SK-N-SH (cell line): ENCODE results near the gene CEACAM19. TPM values are rescaled to one million over a fixed set of nuclear protein-coding genes. Genes with fewer than 3 reads are reported as not detected.

Experiments used
- CTCF ChIA-PET: fragments of 300-600, 350-600 bp; formaldehyde crosslinking; extraction: SDS; loops from one replicate; lab custom pipeline; 2021; lab: Yijun Ruan, JAX
- POLR2A ChIA-PET: fragments of 350-600 bp; sonication (Branson Sonifier 250); formaldehyde crosslinking; extraction: SDS; loops from one replicate; lab custom pipeline; 2020; ENCODE audit warnings: antibody characterized with exemption, inconsistent platforms; lab: Yijun Ruan, JAX
- DNase-seq: peaks from one replicate; pipeline ENCODE4 v3.0.0; 2012
- H2AFZ ChIP-seq: fragments of 200-600 bp; sonication (generic); 2 replicates; pipeline ENCODE4 v1.8.1; 2016; ENCODE audit warnings: antibody characterized with exemption, mild to moderate bottlenecking, low read depth
- H3F3A ChIP-seq: fragments of 200-600 bp; sonication (generic); replicated peaks from 2 replicates; pipeline ENCODE3; 2016; ENCODE audit warnings: antibody characterized with exemption, mild to moderate bottlenecking; ENCODE audit not compliant: insufficient read depth
- H3K27ac ChIP-seq, 2 experiments: fragments of 200-500 bp in 1 of 2; fragments of 200-600 bp in 1 of 2; sonication (Bioruptor generic) in 1 of 2; sonication (generic), shearing (Covaris generic) in 1 of 2; 2 replicates each; pipeline versions ENCODE4 v1.5.1 to v1.6.1; 2014 to 2016; ENCODE audit warnings: low read depth in 2 of 2, inconsistent platforms in 1 of 2, low read length in 1 of 2, mild to moderate bottlenecking in 1 of 2, mixed read lengths in 1 of 2
- H3K27me3 ChIP-seq: fragments of 200-600 bp; sonication (generic), shearing (Covaris generic); 2 replicates; pipeline ENCODE4 v1.6.1; 2016; ENCODE audit warnings: mixed run types; ENCODE audit not compliant: insufficient read depth
- H3K36me3 ChIP-seq, 2 experiments: fragments of 200-500 bp in 1 of 2; fragments of 200-600 bp in 1 of 2; sonication (Bioruptor generic) in 1 of 2; sonication (generic) in 1 of 2; replicated peaks in 1 of 2; 2 replicates each; pipeline versions ENCODE3 to v1.5.1; 2014 to 2016; ENCODE audit warnings: low read length in 1 of 2, mild to moderate bottlenecking in 1 of 2; ENCODE audit not compliant: insufficient read depth in 2 of 2, control insufficient read depth in 1 of 2
- H3K4me1 ChIP-seq, 2 experiments: fragments of 200-500 bp in 1 of 2; fragments of 200-600 bp in 1 of 2; sonication (Bioruptor generic) in 1 of 2; sonication (generic), shearing (Covaris generic) in 1 of 2; 2 replicates each; pipeline versions ENCODE4 v1.5.1 to v1.6.1; 2014 to 2016; ENCODE audit warnings: low read depth in 1 of 2, low read length in 1 of 2, mixed run types in 1 of 2; ENCODE audit not compliant: insufficient read depth in 2 of 2, control insufficient read depth in 1 of 2
- H3K4me2 ChIP-seq: fragments of 200-600 bp; sonication (generic), shearing (Covaris generic); 2 replicates; pipeline ENCODE4 v1.6.1; 2017; ENCODE audit warnings: mixed run types
- H3K4me3 ChIP-seq, 2 experiments: fragments of 200-500 bp in 1 of 2; fragments of 200-600 bp in 1 of 2; sonication (Bioruptor generic) in 1 of 2; sonication (generic), shearing (Covaris generic) in 1 of 2; 2 replicates each; pipeline versions ENCODE4 v1.5.1 to v1.8.1; 2014 to 2016; ENCODE audit warnings: low read depth in 2 of 2, inconsistent platforms in 1 of 2, low read length in 1 of 2, mild to moderate bottlenecking in 1 of 2, mixed read lengths in 1 of 2, moderate library complexity in 1 of 2
- H3K79me2 ChIP-seq: fragments of 200-600 bp; sonication (generic); 2 replicates; pipeline ENCODE4 v1.8.1; 2017; ENCODE audit warnings: mild to moderate bottlenecking; ENCODE audit not compliant: insufficient read depth
- H3K9ac ChIP-seq: fragments of 200-600 bp; sonication (generic); 2 replicates; pipeline ENCODE4 v1.6.1; 2017; ENCODE audit warnings: mixed run types
- H3K9me2 ChIP-seq: fragments of 200-600 bp; sonication (generic); 2 replicates; pipeline ENCODE4 v1.6.1; 2017; ENCODE audit warnings: mixed run types
- H3K9me3 ChIP-seq: fragments of 200-600 bp; sonication (generic); 2 replicates; pipeline ENCODE4 v1.6.1; 2017; ENCODE audit warnings: mixed run types, mild to moderate bottlenecking, moderate library complexity
- H4K20me1 ChIP-seq: fragments of 200-600 bp; sonication (generic); 2 replicates; pipeline ENCODE4 v1.6.1; 2017; ENCODE audit warnings: mild to moderate bottlenecking, mixed run types; ENCODE audit not compliant: insufficient read depth
- CHD2 ChIP-seq: fragments of 150-350 bp; IDR thresholded peaks from 2 replicates; pipeline ENCODE4 v1.6.1; 2018; ENCODE audit warnings: low read length; ENCODE audit not compliant: partially characterized antibody
- CTCF ChIP-seq: fragments of 200-600 bp; sonication (generic); IDR thresholded peaks from 2 replicates; pipeline ENCODE4 v1.6.1; 2017; ENCODE audit warnings: antibody characterized with exemption, mild to moderate bottlenecking, moderate library complexity
- EZH2phosphoT487 ChIP-seq: fragments of 200-600 bp; sonication (generic); IDR thresholded peaks from 2 replicates; pipeline ENCODE4 v1.6.1; 2017; ENCODE audit warnings: low read depth, mixed run types, mild to moderate bottlenecking, antibody characterized with exemption, moderate library complexity, borderline replicate concordance
- FOSL2 ChIP-seq: IDR thresholded peaks from 2 replicates; pipeline ENCODE4 v1.4.0; 2012; ENCODE audit warnings: low read depth, mild to moderate bottlenecking, moderate library complexity, borderline replicate concordance
- FOXJ3 ChIP-seq: sonication (generic); formaldehyde crosslinking; IDR thresholded peaks from 2 replicates; pipeline ENCODE4 v1.5.1; 2020; ENCODE audit warnings: mild to moderate bottlenecking, missing genetic modification reagents
- FOXM1 ChIP-seq: IDR thresholded peaks from 2 replicates; pipeline ENCODE4 v1.4.0; 2012; ENCODE audit warnings: low read depth, mild to moderate bottlenecking
- GATA2 ChIP-seq: sonication (generic); formaldehyde crosslinking; IDR thresholded peaks from 2 replicates; pipeline ENCODE4 v1.5.0; 2020; ENCODE audit warnings: mild to moderate bottlenecking, missing genetic modification reagents
- IRF3 ChIP-seq: fragments of 150-350 bp; IDR thresholded peaks from 2 replicates; pipeline ENCODE4 v1.6.1; 2016; ENCODE audit warnings: mild to moderate bottlenecking, low read depth, low read length
- MAX ChIP-seq: IDR thresholded peaks from 2 replicates; pipeline ENCODE4 v1.4.0; 2012; ENCODE audit warnings: low read depth
- MEF2A ChIP-seq: IDR thresholded peaks from 2 replicates; pipeline ENCODE4 v1.4.0; 2012; ENCODE audit warnings: low read depth, borderline replicate concordance
- MXI1 ChIP-seq: IDR thresholded peaks from 2 replicates; pipeline ENCODE4 v1.6.1; 2012; ENCODE audit warnings: mild to moderate bottlenecking, low read depth, low read length, improper control_type of control experiment
- NRF1 ChIP-seq: IDR thresholded peaks from 2 replicates; pipeline ENCODE4 v1.6.1; 2012; ENCODE audit warnings: low read depth, mild to moderate bottlenecking, low read length
- POLR2AphosphoS5 ChIP-seq: IDR thresholded peaks from 2 replicates; pipeline ENCODE4 v1.6.1; 2012; ENCODE audit warnings: low read depth, low read length
- RAD21 ChIP-seq: IDR thresholded peaks from 2 replicates; pipeline ENCODE4 v1.6.1; 2012; ENCODE audit warnings: mild to moderate bottlenecking, low read length
- RXRA ChIP-seq: IDR thresholded peaks from 2 replicates; pipeline ENCODE4 v1.4.0; 2012; ENCODE audit warnings: low read depth, mild to moderate bottlenecking, borderline replicate concordance
- TEAD4 ChIP-seq: IDR thresholded peaks from 2 replicates; pipeline ENCODE4 v1.4.0; 2012; ENCODE audit warnings: mild to moderate bottlenecking, borderline replicate concordance; ENCODE audit not compliant: insufficient read depth
- ZBTB33 ChIP-seq: IDR thresholded peaks from 2 replicates; pipeline ENCODE4 v1.4.0; 2012; ENCODE audit warnings: low read depth, borderline replicate concordance
- WGBS: methylation state at CpG from one replicate; pipeline ENCODE4 v1.1.6; 2017; ENCODE audit warnings: low lambda C conversion rate; 5-methylcytosine and 5-hydroxymethylcytosine counted together
- polyA plus RNA-seq, 3 experiments: library from polyadenylated mRNA; depleted of rRNA; stranded (reverse); fragments of >200 nt; gene quantifications; 2 replicates each; pipeline ENCODE4 v1.2.3, GENCODE V29; 2012

Gene CEACAM19
- polyA plus RNA-seq, 1 of the 3 experiments (the other 2 are of a cell fraction), result 2.0 TPM

- Histone ChIP-seq H3K4me2 (no peak overlapping the region), H3K79me2 (peaks cover 4% of the 10 kb centered on the region; the same call in 1 of the 2 replicates), H3F3A (peaks cover 27% of the 10 kb centered on the region), H3K9ac (no peak overlapping the region), H3K4me3 (no peak overlapping the region), H3K9me3 (no peaks in the 10 kb centered on the region), H3K9me2 (no peaks in the 10 kb centered on the region), H3K36me3 (peaks cover 52 to 54% of the 10 kb centered on the region in 2 experiments), H3K4me1 (no peaks in the 10 kb centered on the region), H4K20me1 (no peaks in the 10 kb centered on the region), H3K27ac (0 out of 4 replicates have a peak overlapping the region, but pooled peaks of 1 of the 2 experiments have one; percentile 16), H3K27me3 (no peaks in the 10 kb centered on the region), H2AFZ (no peak overlapping the region)
- no peak for DNase-seq
- ChIA-PET CTCF (interaction anchor here (0.8 to 12.3 kb wide), 18 partner anchors 10 to 324 kb away, joined by 3 to 148 read pairs (median 6); partner anchors contain the start of gene PVR), POLR2A (interaction anchor here (0.5 kb wide), 1 partner anchor 418 kb away, joined by 3 read pairs; no protein-coding TSS in a partner anchor)
- WGBS, result 91% methylated on average over 3 of the region's 3 CpGs
- no peak for TF ChIP-seq MXI1
- TF ChIP-seq MAX, result no peak
- TF ChIP-seq MEF2A, result no peak
- no peak for TF ChIP-seq POLR2AphosphoS5
- no peak for TF ChIP-seq FOXM1
- no peak for TF ChIP-seq ZBTB33
- no peak for TF ChIP-seq FOXJ3 (CRISPR knock-in tag)
- no peak for TF ChIP-seq TEAD4
- TF ChIP-seq CTCF, result no peak
Observed at GRCh38 chr19:44658069-44658733, 13.1 kb upstream of the CEACAM19 start.

GRCh38 chr19:44660081-44660480 lies 11.2 kb upstream of the CEACAM19 start:
- Histone ChIP-seq H3K27me3 (no peaks in the 10 kb centered on the region), H3F3A (peaks cover 33% of the 10 kb centered on the region), H3K9me2 (no peaks in the 10 kb centered on the region), H3K4me3 (no peak overlapping the region), H2AFZ (no peak overlapping the region), H4K20me1 (no peaks in the 10 kb centered on the region), H3K36me3 (peaks cover 38 to 50% of the 10 kb centered on the region in 2 experiments), H3K4me1 (no peaks in the 10 kb centered on the region), H3K4me2 (no peak overlapping the region), H3K9me3 (no peaks in the 10 kb centered on the region), H3K9ac (no peak overlapping the region), H3K27ac (no peak overlapping the region), H3K79me2 (no peaks in the 10 kb centered on the region; the same call in 1 of the 2 replicates)
- ChIA-PET CTCF (interaction anchor here (0.7 to 12.3 kb wide), 7 partner anchors 38 to 679 kb away, joined by 3 to 148 read pairs (median 3); no protein-coding TSS in a partner anchor), POLR2A (no interaction called here)
- 70% methylated on average over 2 of the region's 4 CpGs for WGBS
- no peak for DNase-seq
- TF ChIP-seq ZBTB33 (no peak), RAD21 (no peak), CHD2 (no peak), NRF1 (no peak), RXRA (no peak), MXI1 (no peak), FOXJ3 (CRISPR knock-in tag) (no peak), FOXM1 (no peak), IRF3 (no peak), POLR2AphosphoS5 (no peak), GATA2 (CRISPR knock-in tag) (no peak), EZH2phosphoT487 (no peak), FOSL2 (no peak)
